ENCODE measurements around the gene ADAMTS10. TPM values are rescaled to one million over a fixed set of nuclear protein-coding genes. Genes with fewer than 3 reads are reported as not detected.
"Not testable (repeated sequence)": the region's sequence is repeated elsewhere in the genome, so short reads cannot be mapped to it uniquely, and the experiment has no call there.

The ADAMTS10 gene
- total and polyA plus RNA-seq, 4 experiments from 2014 or later = 0.59 to 67.2 (median 34.1) TPM

- Histone ChIP-seq H3K4me1 (ENCODE audit: insufficient read depth, low read length) (peaks cover 80% of the 10 kb centered on the region), H3K9me3 (ENCODE audit: control insufficient read depth in 1 of 2, low read length in 2 of 2) (no peaks in the 10 kb centered on the region), H3K27ac (ENCODE audit: low read depth, low read length) (peak overlapping the region; percentile 22), H3K27me3 (ENCODE audit: insufficient read depth, low read length) (no peaks in the 10 kb centered on the region), H3K36me3 (ENCODE audit: insufficient read depth, low read length) (no peaks in the 10 kb centered on the region), H3K4me3 (ENCODE audit: low read length in 2 of 2) (no peak overlapping the region)
- CTCF ChIA-PET (ENCODE audit: partially characterized antibody) = interaction anchor here (2.0 to 10.9 kb wide), 2 partner anchors 11 to 62 kb away, joined by 8 to 179 read pairs; partner anchors contain the start of gene MYO1F
- Mint-ChIP-seq H3K4me3 (peak overlapping the region in 6 of 8 donors; percentile 22 to 62 (median 50)), H3K4me1 (peaks cover 38 to 83% (median 62%) of the 10 kb centered on the region in 4 donors), H3K9me3 (no peaks in the 10 kb centered on the region), H3K27me3 (no peaks in the 10 kb centered on the region), H3K27ac (peak overlapping the region; percentile 77 to 96 (median 90)), H3K36me3 (peaks cover 7 to 26% of the 10 kb centered on the region in 2 donors)
- POLR2A ChIA-PET (ENCODE audit: partially characterized antibody) = interaction anchor here (0.6 to 18.1 kb wide), 6 partner anchors 9 to 143 kb away, joined by 3 to 461 read pairs (median 6); partner anchors contain the start of genes MYO1F and ZNF414
- no peak for DNase-seq
- intact Hi-C loops (cut with micrococcal nuclease) = loop anchor here (2.0 kb wide), 1 partner anchor 51 kb away; no protein-coding TSS in a partner anchor
Observed at GRCh38 chr19:8567522-8568172, 42.9 kb downstream of the ADAMTS10 start.

GRCh38 chr19:8566855-8567254 lies 43.7 kb downstream of the ADAMTS10 start:
- Mint-ChIP-seq H3K36me3 (peaks cover 7 to 27% of the 10 kb centered on the region in 2 donors), H3K27me3 (no peaks in the 10 kb centered on the region), H3K9me3 (no peaks in the 10 kb centered on the region), H3K27ac (peak overlapping the region in 3 of 7 donors; percentile 43 to 92 (median 69)), H3K4me3 (peak overlapping the region in 2 of 8 donors; percentile 6 to 31), H3K4me1 (peaks cover 34 to 77% (median 57%) of the 10 kb centered on the region in 4 donors)
- peaks cover 76% of the 10 kb centered on the region for H3K4me1 ChIP-seq (ENCODE audit: insufficient read depth, low read length)
- no peaks in the 10 kb centered on the region for H3K36me3 ChIP-seq (ENCODE audit: insufficient read depth, low read length)
- no peak for DNase-seq
- no peak overlapping the region for H3K4me3 ChIP-seq (ENCODE audit: low read length in 2 of 2)
- no peaks in the 10 kb centered on the region for H3K9me3 ChIP-seq (ENCODE audit: control insufficient read depth in 1 of 2, low read length in 2 of 2)
- intact Hi-C loops (cut with micrococcal nuclease) = no loop called here
- no peaks in the 10 kb centered on the region for H3K27me3 ChIP-seq (ENCODE audit: insufficient read depth, low read length)
- ChIA-PET CTCF (ENCODE audit: partially characterized antibody) (interaction anchor here (10.9 kb wide), 1 partner anchor 12 kb away, joined by 179 read pairs; the partner anchor contains the start of gene MYO1F), POLR2A (ENCODE audit: partially characterized antibody) (interaction anchor here (1.1 to 18.1 kb wide), 3 partner anchors 11 to 50 kb away, joined by 3 to 461 read pairs (median 91); partner anchors contain the start of genes MYO1F and ZNF414)
- H3K27ac ChIP-seq (ENCODE audit: low read depth, low read length) = no peak overlapping the region

GRCh38 chr19:8564866-8565265 lies 45.6 kb downstream of the ADAMTS10 start:
- intact Hi-C loops (cut with micrococcal nuclease) = not testable (repeated sequence)
- peak overlapping the region in 7 of 8 donors; percentile 13 to 61 (median 31) for H3K4me3 Mint-ChIP-seq

GRCh38 chr19:8561075-8561764 lies 49.3 kb downstream of the ADAMTS10 start:
- intact Hi-C loops (cut with micrococcal nuclease) = no loop called here
- no peak overlapping the region for H3K27ac ChIP-seq (ENCODE audit: low read depth, low read length)
- ChIA-PET CTCF (ENCODE audit: partially characterized antibody) (interaction anchor here (1.4 to 5.3 kb wide), 2 partner anchors 10 to 17 kb away, joined by 4 to 65 read pairs; partner anchors contain the start of gene MYO1F), POLR2A (ENCODE audit: partially characterized antibody) (interaction anchor here (1.1 kb wide), 1 partner anchor 47 kb away, joined by 4 read pairs; the partner anchor contains the start of gene ZNF414)
- Mint-ChIP-seq H3K27me3 (no peaks in the 10 kb centered on the region), H3K4me3 (peak overlapping the region in 2 of 8 donors; percentile 17 to 35), H3K36me3 (peaks cover 4 to 29% of the 10 kb centered on the region in 2 donors), H3K9me3 (no peaks in the 10 kb centered on the region), H3K27ac (peak overlapping the region in 5 of 7 donors; percentile 4 to 82 (median 75)), H3K4me1 (peaks cover 28 to 68% (median 39%) of the 10 kb centered on the region in 4 donors)
- no peaks in the 10 kb centered on the region for H3K36me3 ChIP-seq (ENCODE audit: insufficient read depth, low read length)
- peaks cover 47% of the 10 kb centered on the region for H3K4me1 ChIP-seq (ENCODE audit: insufficient read depth, low read length)
- H3K9me3 ChIP-seq (ENCODE audit: control insufficient read depth in 1 of 2, low read length in 2 of 2) = no peaks in the 10 kb centered on the region
- H3K27me3 ChIP-seq (ENCODE audit: insufficient read depth, low read length) = no peaks in the 10 kb centered on the region
- no peak overlapping the region for H3K4me3 ChIP-seq (ENCODE audit: low read length in 2 of 2)
- no peak for DNase-seq

More at GRCh38 chr19:8564866-8565265, 45.6 kb downstream of the ADAMTS10 start:
- not testable (repeated sequence) for H3K27me3 ChIP-seq (ENCODE audit: insufficient read depth, low read length); H3K36me3 ChIP-seq (ENCODE audit: insufficient read depth, low read length); H3K27me3 Mint-ChIP-seq; H3K9me3 ChIP-seq (ENCODE audit: control insufficient read depth in 1 of 2, low read length in 2 of 2); H3K4me3 ChIP-seq (ENCODE audit: low read length in 2 of 2); H3K9me3 Mint-ChIP-seq; H3K27ac ChIP-seq (ENCODE audit: low read depth, low read length); DNase-seq
- Mint-ChIP-seq H3K27ac (peak overlapping the region; percentile 60 to 85 (median 72)), H3K36me3 (peaks cover 4 to 20% of the 10 kb centered on the region in 2 donors), H3K4me1 (peaks cover 30 to 69% (median 50%) of the 10 kb centered on the region in 4 donors)
- peaks cover 63% of the 10 kb centered on the region for H3K4me1 ChIP-seq (ENCODE audit: insufficient read depth, low read length)
- ChIA-PET POLR2A (ENCODE audit: partially characterized antibody) (interaction anchor here (0.7 to 18.1 kb wide), 4 partner anchors 13 to 608 kb away, joined by 3 to 461 read pairs (median 47); partner anchors contain the start of genes MYO1F and ZNF414), CTCF (ENCODE audit: partially characterized antibody) (interaction anchor here (1.2 to 10.9 kb wide), 2 partner anchors 14 to 78 kb away, joined by 4 to 179 read pairs; partner anchors contain the start of gene MYO1F)

- Histone ChIP-seq H3K4me1 (ENCODE audit: insufficient read depth, low read length) (peaks cover 28% of the 10 kb centered on the region), H3K27ac (ENCODE audit: low read depth, low read length) (peak overlapping the region; percentile 5)
- POLR2A ChIA-PET (ENCODE audit: partially characterized antibody) = interaction anchor here (1.3 to 3.4 kb wide), 4 partner anchors 10 to 44 kb away, joined by 7 to 25 read pairs (median 14); partner anchors contain the start of genes MYO1F and ZNF414
Observed at GRCh38 chr19:8558325-8558724, 52.2 kb downstream of the ADAMTS10 start.

DNA sequence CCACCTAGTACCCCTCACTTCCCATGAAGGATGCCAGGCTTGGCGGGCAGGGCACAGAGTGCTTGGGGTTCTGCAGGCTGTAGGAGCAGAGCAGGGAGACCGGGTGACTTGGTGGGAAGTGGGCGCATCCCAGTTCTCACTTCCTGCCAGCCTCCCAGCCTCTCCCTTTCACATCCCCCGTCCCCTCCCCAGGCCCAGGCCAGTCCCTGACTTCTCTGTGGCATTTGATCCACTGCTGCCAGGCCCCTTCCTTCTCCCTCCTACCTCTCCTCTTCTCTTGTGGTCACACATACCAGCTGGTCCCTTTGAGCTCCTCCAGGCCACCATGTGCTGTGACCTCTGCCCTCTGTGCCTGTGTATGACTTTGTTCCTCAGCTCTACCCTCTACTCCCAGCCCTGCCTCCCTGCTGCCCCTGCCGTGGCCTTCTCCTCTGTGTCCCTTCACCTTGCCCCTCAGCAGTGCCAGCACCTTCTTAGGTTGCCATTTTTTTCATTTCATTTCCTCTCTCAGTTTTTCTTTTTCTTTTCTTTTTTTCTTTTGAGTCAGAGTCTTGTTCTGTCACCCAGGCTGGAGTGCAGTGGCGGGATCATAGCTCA lies 52.8 kb downstream of the ADAMTS10 start:
- ChIA-PET POLR2A (ENCODE audit: partially characterized antibody) (interaction anchor here (0.7 to 3.4 kb wide), 5 partner anchors 11 to 44 kb away, joined by 3 to 25 read pairs (median 7); partner anchors contain the start of genes MYO1F and ZNF414), CTCF (ENCODE audit: partially characterized antibody) (interaction anchor here (1.0 to 5.3 kb wide), 5 partner anchors 11 to 33 kb away, joined by 3 to 65 read pairs (median 4); partner anchors contain the start of gene MYO1F)
- no peaks in the 10 kb centered on the region for H3K27me3 Mint-ChIP-seq
- H3K4me1 ChIP-seq (ENCODE audit: insufficient read depth, low read length) = peaks cover 28% of the 10 kb centered on the region
- peaks cover 22 to 45% (median 30%) of the 10 kb centered on the region in 4 donors for H3K4me1 Mint-ChIP-seq
- H3K36me3 Mint-ChIP-seq = peaks cover 19 to 36% of the 10 kb centered on the region in 2 donors
- DNase-seq = no peak
- peak overlapping the region in 4 of 8 donors; percentile 15 to 54 (median 31) for H3K4me3 Mint-ChIP-seq
- no peak overlapping the region for H3K27ac ChIP-seq (ENCODE audit: low read depth, low read length)
- intact Hi-C loops (cut with micrococcal nuclease) = no loop called here
- H3K9me3 Mint-ChIP-seq = no peaks in the 10 kb centered on the region
- H3K27ac Mint-ChIP-seq = peak overlapping the region; percentile 76 to 95 (median 89)
- H3K9me3 ChIP-seq (ENCODE audit: control insufficient read depth in 1 of 2, low read length in 2 of 2) = no peaks in the 10 kb centered on the region
- no peak overlapping the region for H3K4me3 ChIP-seq (ENCODE audit: low read length in 2 of 2)
- H3K36me3 ChIP-seq (ENCODE audit: insufficient read depth, low read length) = peaks cover 24% of the 10 kb centered on the region
- no peaks in the 10 kb centered on the region for H3K27me3 ChIP-seq (ENCODE audit: insufficient read depth, low read length)

More at GRCh38 chr19:8558325-8558724, 52.2 kb downstream of the ADAMTS10 start:
- Mint-ChIP-seq H3K27me3 (no peaks in the 10 kb centered on the region), H3K36me3 (peaks cover 13 to 32% of the 10 kb centered on the region in 2 donors), H3K4me3 (peak overlapping the region in 1 of 8 donors; percentile 26), H3K4me1 (peaks cover 20 to 49% (median 30%) of the 10 kb centered on the region in 4 donors), H3K9me3 (no peaks in the 10 kb centered on the region), H3K27ac (peak overlapping the region; percentile 28 to 92 (median 89))
- intact Hi-C loops (cut with micrococcal nuclease) = no loop called here
- Histone ChIP-seq H3K4me3 (ENCODE audit: low read length in 2 of 2) (no peak overlapping the region), H3K36me3 (ENCODE audit: insufficient read depth, low read length) (peaks cover 18% of the 10 kb centered on the region), H3K9me3 (ENCODE audit: control insufficient read depth in 1 of 2, low read length in 2 of 2) (no peaks in the 10 kb centered on the region), H3K27me3 (ENCODE audit: insufficient read depth, low read length) (no peaks in the 10 kb centered on the region)
- CTCF ChIA-PET (ENCODE audit: partially characterized antibody) = interaction anchor here (1.0 to 5.3 kb wide), 5 partner anchors 11 to 34 kb away, joined by 3 to 65 read pairs (median 4); partner anchors contain the start of gene MYO1F
- DNase-seq = no peak
